Measurements from ENCODE around the gene JARID2. TPM values are rescaled to one million over a fixed set of nuclear protein-coding genes. Genes with fewer than 3 reads are reported as not detected.

Gene JARID2
- total and polyA plus RNA-seq, 2 of the 13 experiments (the other 11 are each of a cell fraction or from before 2014, with no cell fraction given) = 7.5 to 10.3 TPM

GRCh38 chr6:15342114-15342513, 96.2 kb downstream of the JARID2 start:
- Histone ChIP-seq H2AFZ (ENCODE audit: low read length) (no peak overlapping the region), H3K9me3 (ENCODE audit: low read length) (no peaks in the 10 kb centered on the region), H3K4me3 (replicated peaks in 1 of 3; ENCODE audit: insufficient read depth in 1 of 3, low read depth in 2 of 3, low read length in 3 of 3) (no peak overlapping the region), H3K36me3 (replicated peaks in 1 of 2; ENCODE audit: control insufficient read depth in 1 of 2, insufficient read depth in 2 of 2, low read length in 2 of 2) (no peaks in the 10 kb centered on the region), H3K9ac (ENCODE audit: insufficient read depth, low read depth, low read length) (no peak overlapping the region), H3K27me3 (ENCODE audit: control insufficient read depth in 1 of 2, insufficient read depth in 2 of 2, low read length in 2 of 2) (no peaks in the 10 kb centered on the region), H3K79me2 (ENCODE audit: insufficient read depth, low read length) (peaks cover 27% of the 10 kb centered on the region), H4K20me1 (ENCODE audit: insufficient read depth, low read length) (0 out of 2 replicates have a peak, but pooled peaks cover 3% of the 10 kb centered on the region), H3K27ac (ENCODE audit: extremely low read length, insufficient read depth, low read length) (no peak overlapping the region), H3K4me2 (ENCODE audit: low read depth, low read length) (no peak overlapping the region), H3K4me1 (ENCODE audit: insufficient read depth, low read length) (no peaks in the 10 kb centered on the region)
- FAIRE-seq (no peak), DNase-seq (ENCODE audit: low spot score) (no peak), ATAC-seq (no peak)
- TF ChIP-seq ZNF234 (CRISPR knock-in tag; conservative IDR thresholded peaks at IDR 0.05) (no peak), BCL6 (CRISPR knock-in tag; IDR thresholded peaks at IDR 0.05) (no peak)
- in situ Hi-C loops (cut with HindIII; ENCODE audit: extremely low pct_ligation_motif_present, low pct_unique_long_range_greater_than_20kb) (no loop called here), intact Hi-C loops (cut with micrococcal nuclease; ENCODE audit: unreplicated experiment) (no loop called here)
- BruUV-seq (replicated peaks) = no TSS peak
- CTCF ChIA-PET (ENCODE audit: low intra/inter-chr PET ratio, low total read pairs) = no interaction called here
- POLR2A ChIA-PET = no interaction called here
- 96% methylated on average over 3 of the region's 3 CpGs for WGBS (ENCODE audit: low lambda C conversion rate)

- POLR2A ChIA-PET = no interaction called here
- no peaks in the 10 kb centered on the region for H3K9me3 ChIP-seq (ENCODE audit: low read length)
- no peaks in the 10 kb centered on the region for H4K20me1 ChIP-seq (ENCODE audit: insufficient read depth, low read length)
- no peak overlapping the region for H3K4me3 ChIP-seq (replicated peaks in 1 of 3; ENCODE audit: insufficient read depth in 1 of 3, low read depth in 2 of 3, low read length in 3 of 3)
- ATAC-seq (no peak), FAIRE-seq (no peak), DNase-seq (ENCODE audit: low spot score) (no peak)
- in situ Hi-C loops (cut with HindIII; ENCODE audit: extremely low pct_ligation_motif_present, low pct_unique_long_range_greater_than_20kb) = no loop called here
- WGBS (ENCODE audit: low lambda C conversion rate) = 95% methylated on average over 8 of the region's 8 CpGs
- no peak overlapping the region for H2AFZ ChIP-seq (ENCODE audit: low read length)
- TF ChIP-seq ZNF703 (CRISPR knock-in tag; IDR thresholded peaks at IDR 0.05; ENCODE audit: borderline replicate concordance) = no peak
- TF ChIP-seq, protein P1, sequence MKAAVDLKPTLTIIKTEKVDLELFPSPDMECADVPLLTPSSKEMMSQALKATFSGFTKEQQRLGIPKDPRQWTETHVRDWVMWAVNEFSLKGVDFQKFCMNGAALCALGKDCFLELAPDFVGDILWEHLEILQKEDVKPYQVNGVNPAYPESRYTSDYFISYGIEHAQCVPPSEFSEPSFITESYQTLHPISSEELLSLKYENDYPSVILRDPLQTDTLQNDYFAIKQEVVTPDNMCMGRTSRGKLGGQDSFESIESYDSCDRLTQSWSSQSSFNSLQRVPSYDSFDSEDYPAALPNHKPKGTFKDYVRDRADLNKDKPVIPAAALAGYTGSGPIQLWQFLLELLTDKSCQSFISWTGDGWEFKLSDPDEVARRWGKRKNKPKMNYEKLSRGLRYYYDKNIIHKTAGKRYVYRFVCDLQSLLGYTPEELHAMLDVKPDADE (CRISPR knock-in tag; IDR thresholded peaks at IDR 0.05) = no peak
- CTCF ChIA-PET (ENCODE audit: low intra/inter-chr PET ratio, low total read pairs) = no interaction called here
- no peaks in the 10 kb centered on the region for H3K36me3 ChIP-seq (replicated peaks in 1 of 2; ENCODE audit: control insufficient read depth in 1 of 2, insufficient read depth in 2 of 2, low read length in 2 of 2)
- H3K4me1 ChIP-seq (ENCODE audit: insufficient read depth, low read length) = no peaks in the 10 kb centered on the region
- no peak overlapping the region for H3K9ac ChIP-seq (ENCODE audit: insufficient read depth, low read depth, low read length)
- H3K27me3 ChIP-seq (ENCODE audit: control insufficient read depth in 1 of 2, insufficient read depth in 2 of 2, low read length in 2 of 2) = no peaks in the 10 kb centered on the region
- H3K27ac ChIP-seq (ENCODE audit: extremely low read length, insufficient read depth, low read length) = no peak overlapping the region
- no TSS peak for BruUV-seq (replicated peaks)
- peaks cover 33% of the 10 kb centered on the region for H3K79me2 ChIP-seq (ENCODE audit: insufficient read depth, low read length)
- no peak overlapping the region for H3K4me2 ChIP-seq (ENCODE audit: low read depth, low read length)
- intact Hi-C loops (cut with micrococcal nuclease; ENCODE audit: unreplicated experiment) = no loop called here
Measured at GRCh38 chr6:15343490-15344191, 97.8 kb downstream of the JARID2 start.

Data from HepG2 (cell line).